PC-3 (cell line): ENCODE data around the gene SLC22A1. TPM values are rescaled to one million over a fixed set of nuclear protein-coding genes. Genes with fewer than 3 reads are reported as not detected.

Experiments
- ATAC-seq: fragments of 200-7000 bp; cut with Tn5 transposase; 2 replicates; pipeline ENCODE4 v1.9.1; 2020; ENCODE audit warnings: mild to moderate bottlenecking, moderate library complexity
- BruUV-seq: library from RNA; stranded (reverse); fragments of 400-500 nt; replicated peaks from 2 replicates; lab custom pipeline; 2021; lab: Mats Ljungman, UMichigan
- CTCF ChIA-PET: fragments of 300-600 bp; sonication (Branson Sonifier 250); formaldehyde crosslinking; loops from one replicate; lab custom pipeline; 2022; ENCODE audit warnings: antibody characterized with exemption; lab: Charles Lee
- POLR2A ChIA-PET: fragments of 300-600 bp; sonication (Branson Sonifier 250); formaldehyde crosslinking; loops from one replicate; lab custom pipeline; 2022; ENCODE audit warnings: antibody characterized with exemption; ENCODE audit not compliant: unreplicated experiment; lab: Charles Lee
- DNase-seq: peaks from one replicate; pipeline ENCODE4 v3.0.0-alpha.2; 2015
- H2AFZ ChIP-seq: fragments of 300-600 bp; sonication (generic); 2 replicates; pipeline ENCODE4 v1.6.0; 2016; ENCODE audit warnings: antibody characterized with exemption, low read length
- H3F3A ChIP-seq: fragments of 300-600 bp; sonication (generic); one replicate; pipeline ENCODE4 v1.6.0; 2017; ENCODE audit warnings: antibody characterized with exemption, low read length, control low read depth, mild to moderate bottlenecking; ENCODE audit not compliant: unreplicated experiment
- H3K27ac ChIP-seq: fragments of 300-600 bp; sonication (generic); 2 replicates; pipeline ENCODE4 v1.5.1; 2016; ENCODE audit warnings: mild to moderate bottlenecking, low read length
- H3K27me3 ChIP-seq: fragments of 300-600 bp; sonication (generic); 2 replicates; pipeline ENCODE4 v1.6.1; 2016; ENCODE audit warnings: low read length, mixed read lengths
- H3K36me3 ChIP-seq: fragments of 300-600 bp; sonication (generic); 2 replicates; pipeline ENCODE4 v1.6.1; 2016; ENCODE audit warnings: low read depth, mixed run types, low read length, mixed read lengths
- H3K4me1 ChIP-seq: fragments of 300-600 bp; sonication (generic); 2 replicates; pipeline ENCODE4 v1.5.1; 2016; ENCODE audit warnings: low read length; ENCODE audit not compliant: insufficient read depth
- H3K4me2 ChIP-seq: fragments of 300-600 bp; sonication (generic); 2 replicates; pipeline ENCODE4 v1.6.0; 2016; ENCODE audit warnings: low read length
- H3K4me3 ChIP-seq: fragments of 300-600 bp; sonication (generic); 2 replicates; pipeline ENCODE4 v1.5.1; 2016; ENCODE audit warnings: mild to moderate bottlenecking, low read length, mixed read lengths
- H3K79me2 ChIP-seq: fragments of 300-600 bp; sonication (generic); 2 replicates; pipeline ENCODE4 v1.6.1; 2017; ENCODE audit warnings: low read length, mixed read lengths
- H3K9ac ChIP-seq: fragments of 300-600 bp; sonication (generic); 2 replicates; pipeline ENCODE4 v1.6.0; 2016; ENCODE audit warnings: mild to moderate bottlenecking, low read length
- H3K9me2 ChIP-seq: fragments of 300-600 bp; sonication (generic); replicated peaks from 2 replicates; pipeline ENCODE4 v1.6.1; 2016; ENCODE audit warnings: mixed run types, low read length, mixed read lengths
- H3K9me3 ChIP-seq: fragments of 300-600 bp; sonication (generic); 2 replicates; pipeline ENCODE4 v1.6.1; 2016; ENCODE audit warnings: low read length, mixed read lengths
- H4K20me1 ChIP-seq: fragments of 300-600 bp; sonication (generic); 2 replicates; pipeline ENCODE4 v1.6.1; 2016; ENCODE audit warnings: low read length, mixed read lengths
- EZH2 ChIP-seq: fragments of 300-600 bp; sonication (generic); IDR thresholded peaks from one replicate; pipeline ENCODE4 v1.6.1; 2017; ENCODE audit warnings: antibody characterized with exemption, mild to moderate bottlenecking, low read length; ENCODE audit not compliant: unreplicated experiment
- EZH2phosphoT487 ChIP-seq: fragments of 300-600 bp; sonication (generic); IDR thresholded peaks from 2 replicates; pipeline ENCODE4 v1.6.1; 2018; ENCODE audit warnings: mild to moderate bottlenecking, antibody characterized with exemption, low read length, borderline replicate concordance
- intact Hi-C: fragments of 100-400 bp; cut with micrococcal nuclease; formaldehyde crosslinking; loops from 2 replicates; pipeline ENCODE4 v1.9.0; 2023
- total RNA-seq: library from RNA; depleted of rRNA; stranded (reverse); fragments of >200 nt; gene quantifications from 2 replicates; pipeline ENCODE4 v1.2.3, GENCODE V29; 2014
- TF ChIP-seq, protein P1 (sequence below): fragments of 300-600 bp; sonication (generic); conservative IDR thresholded peaks from 2 replicates; pipeline ENCODE4 v1.5.1; 2017; ENCODE audit warnings: antibody characterized with exemption, low read depth, mild to moderate bottlenecking, low read length

The SLC22A1 gene
- total RNA-seq, 1 experiment from 2014 or later = 10.2 TPM

- no peaks in the 10 kb centered on the region for H3F3A ChIP-seq
- H3K27me3 ChIP-seq = no peaks in the 10 kb centered on the region
- no TSS peak for BruUV-seq
- H3K4me2 ChIP-seq = no peak overlapping the region
- no peaks in the 10 kb centered on the region for H3K9me2 ChIP-seq
- no peaks in the 10 kb centered on the region for H4K20me1 ChIP-seq
- no peaks in the 10 kb centered on the region for H3K9me3 ChIP-seq
- peaks cover 7% of the 10 kb centered on the region; the same call in 1 of the 2 replicates for H3K36me3 ChIP-seq
- ATAC-seq (no peak), DNase-seq (no peak)
- H3K9ac ChIP-seq = no peak overlapping the region
- ChIA-PET CTCF (no interaction called here), POLR2A (no interaction called here)
- H3K4me3 ChIP-seq = no peak overlapping the region
- no peak overlapping the region for H3K27ac ChIP-seq
- peaks cover 12% of the 10 kb centered on the region; the same call in 1 of the 2 replicates for H3K4me1 ChIP-seq
- H2AFZ ChIP-seq = no peak overlapping the region
- H3K79me2 ChIP-seq = no peaks in the 10 kb centered on the region
- intact Hi-C loops = no loop called here
- TF ChIP-seq EZH2phosphoT487 = no peak
- no peak for TF ChIP-seq EZH2
- TF ChIP-seq, protein P1, sequence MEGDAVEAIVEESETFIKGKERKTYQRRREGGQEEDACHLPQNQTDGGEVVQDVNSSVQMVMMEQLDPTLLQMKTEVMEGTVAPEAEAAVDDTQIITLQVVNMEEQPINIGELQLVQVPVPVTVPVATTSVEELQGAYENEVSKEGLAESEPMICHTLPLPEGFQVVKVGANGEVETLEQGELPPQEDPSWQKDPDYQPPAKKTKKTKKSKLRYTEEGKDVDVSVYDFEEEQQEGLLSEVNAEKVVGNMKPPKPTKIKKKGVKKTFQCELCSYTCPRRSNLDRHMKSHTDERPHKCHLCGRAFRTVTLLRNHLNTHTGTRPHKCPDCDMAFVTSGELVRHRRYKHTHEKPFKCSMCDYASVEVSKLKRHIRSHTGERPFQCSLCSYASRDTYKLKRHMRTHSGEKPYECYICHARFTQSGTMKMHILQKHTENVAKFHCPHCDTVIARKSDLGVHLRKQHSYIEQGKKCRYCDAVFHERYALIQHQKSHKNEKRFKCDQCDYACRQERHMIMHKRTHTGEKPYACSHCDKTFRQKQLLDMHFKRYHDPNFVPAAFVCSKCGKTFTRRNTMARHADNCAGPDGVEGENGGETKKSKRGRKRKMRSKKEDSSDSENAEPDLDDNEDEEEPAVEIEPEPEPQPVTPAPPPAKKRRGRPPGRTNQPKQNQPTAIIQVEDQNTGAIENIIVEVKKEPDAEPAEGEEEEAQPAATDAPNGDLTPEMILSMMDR = no peak
These were observed 16.6 kb upstream of the SLC22A1 start for GRCh38 chr6:160104821-160105517.

DNA sequence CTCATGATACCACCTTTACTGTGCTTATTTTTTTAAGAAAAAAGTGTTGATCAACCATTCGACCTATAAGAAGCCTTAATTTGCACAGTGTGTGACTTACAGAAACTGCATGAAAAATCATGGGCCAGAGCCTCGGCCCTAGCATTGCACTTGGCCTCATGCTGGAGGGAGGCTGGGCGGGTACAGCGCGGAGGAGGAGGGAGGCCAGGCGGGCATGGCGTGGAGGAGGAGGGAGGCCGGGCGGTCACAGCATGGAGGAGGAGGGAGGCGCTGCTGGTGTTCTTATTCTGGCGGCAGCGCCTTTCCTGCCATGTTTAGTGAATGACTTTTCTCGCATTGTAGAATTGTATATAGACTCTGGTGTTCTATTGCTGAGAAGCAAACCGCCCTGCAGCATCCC is 15.6 kb upstream of the SLC22A1 start:
- intact Hi-C loops = no loop called here
- Histone ChIP-seq H3K36me3 (peaks cover 7% of the 10 kb centered on the region; the same call in 1 of the 2 replicates), H3K4me3 (no peak overlapping the region), H3K4me1 (peaks cover 12% of the 10 kb centered on the region; the same call in 1 of the 2 replicates), H3K9ac (no peak overlapping the region), H2AFZ (no peak overlapping the region), H3K27me3 (no peaks in the 10 kb centered on the region), H3K9me2 (no peaks in the 10 kb centered on the region), H3K4me2 (no peak overlapping the region), H3K27ac (no peak overlapping the region), H3F3A (no peaks in the 10 kb centered on the region), H4K20me1 (no peaks in the 10 kb centered on the region), H3K79me2 (no peaks in the 10 kb centered on the region), H3K9me3 (no peaks in the 10 kb centered on the region)
- POLR2A ChIA-PET = no interaction called here
- no peak for TF ChIP-seq EZH2phosphoT487
- no peak for TF ChIP-seq EZH2
- TF ChIP-seq, protein P1 = no peak
- CTCF ChIA-PET = no interaction called here
- DNase-seq (no peak), ATAC-seq (no peak)
- BruUV-seq = no TSS peak

DNA sequence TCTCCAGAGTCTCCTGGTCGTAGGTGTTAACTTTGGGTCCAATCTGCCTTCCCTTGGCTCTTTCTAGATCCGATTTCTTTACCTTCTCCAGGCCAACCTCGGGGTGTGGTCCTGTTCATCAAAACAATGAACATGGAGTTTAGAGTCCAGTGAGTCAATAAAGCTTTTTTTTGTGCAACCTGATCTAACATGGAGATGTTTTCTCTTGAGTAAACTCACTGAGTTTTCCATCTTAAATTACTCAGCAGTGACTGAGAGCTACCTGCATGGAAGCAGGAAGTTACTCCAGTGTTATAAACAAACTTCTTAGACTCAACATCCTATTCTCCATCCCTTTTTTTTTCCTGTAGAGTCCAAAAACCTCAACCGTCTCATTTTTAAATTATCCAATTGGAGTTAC is 14.9 kb upstream of the SLC22A1 start:
- Histone ChIP-seq H3F3A (no peaks in the 10 kb centered on the region), H4K20me1 (no peaks in the 10 kb centered on the region), H2AFZ (no peak overlapping the region), H3K4me2 (no peak overlapping the region), H3K4me1 (peaks cover 12% of the 10 kb centered on the region; the same call in 1 of the 2 replicates), H3K9ac (no peak overlapping the region), H3K9me2 (no peaks in the 10 kb centered on the region), H3K36me3 (peaks cover 7% of the 10 kb centered on the region; the same call in 1 of the 2 replicates), H3K9me3 (no peaks in the 10 kb centered on the region), H3K79me2 (no peaks in the 10 kb centered on the region), H3K27ac (peak overlapping the region; percentile 9; the same call in 1 of the 2 replicates), H3K27me3 (no peaks in the 10 kb centered on the region), H3K4me3 (no peak overlapping the region)
- ChIA-PET CTCF (no interaction called here), POLR2A (no interaction called here)
- peak; percentile 55 for DNase-seq
- peak; percentile 64 for ATAC-seq
- no TSS peak for BruUV-seq
- intact Hi-C loops = no loop called here
- TF ChIP-seq EZH2phosphoT487 (no peak), EZH2 (no peak)
- TF ChIP-seq, protein P1 = no peak
